Adrenal gland (tissue), 12 donors: ENCODE results near the gene CKM. TPM values are rescaled to one million over a fixed set of nuclear protein-coding genes. Genes with fewer than 3 reads are reported as not detected.

Experiments used
- DNase-seq, 7 donors: peaks; one replicate each; pipeline ENCODE4 v3.0.0-alpha.2; 2019 to 2020
- H3K27ac ChIP-seq, 5 donors: fragments of 200-600 bp; sonication (generic) in 4 of 5; 1 replicate in 3 of 5; 2 replicates in 2 of 5; pipeline versions ENCODE4 v1.5.1 to v1.8.0; 2016 to 2020; ENCODE audit warnings: mild to moderate bottlenecking in 1 of 5
- H3K27me3 ChIP-seq: fragments of 200-600 bp; 2 replicates; pipeline ENCODE4 v1.8.0; 2021
- H3K36me3 ChIP-seq, 2 donors: fragments of 200-600 bp; replicated peaks in 1 of 2; 1 replicate in 1 of 2; 2 replicates in 1 of 2; pipeline versions ENCODE4 v1.5.1 to v1.8.0; 2018 to 2022
- H3K4me1 ChIP-seq, 2 donors: fragments of 200-600 bp; replicated peaks in 1 of 2; 1 replicate in 1 of 2; 2 replicates in 1 of 2; pipeline versions ENCODE4 v1.5.1 to v1.8.0; 2018 to 2021
- H3K4me3 ChIP-seq, 4 donors: fragments of 200-600 bp; sonication (generic) in 3 of 4; one replicate each; pipeline ENCODE4 v1.5.1; 2016 to 2018
- H3K9me3 ChIP-seq, 3 donors: fragments of 200-600 bp; sonication (generic) in 1 of 3; replicated peaks in 1 of 3; 1 replicate in 2 of 3; 2 replicates in 1 of 3; pipeline versions ENCODE4 v1.5.1 to v1.8.0; 2016 to 2021
- POLR2A ChIP-seq, 2 donors: fragments of 450-650 bp; IDR thresholded peaks; one replicate each; pipeline ENCODE4 v1.6.1; 2017; ENCODE audit warnings: antibody characterized with exemption in 2 of 2, mild to moderate bottlenecking in 2 of 2, moderate library complexity in 1 of 2
- WGBS, 4 donors: extraction: QIAGEN DNeasy Blood & Tissue Kit in 2 of 4; methylation state at CpG; one replicate each; pipeline versions ENCODE4 v1.1.5 to v1.1.7; 2013 to 2017; 5-methylcytosine and 5-hydroxymethylcytosine counted together
- intact Hi-C, 2 donors: fragments of 100-400 bp; cut with DNase I; formaldehyde crosslinking; loops; one replicate each; pipeline versions ENCODE4 v1.14.1 to v1.15.0; 2022 to 2023
- polyA plus RNA-seq, 3 donors: library from polyadenylated mRNA; stranded (reverse); fragments of 200-250 nt in 2 of 3; fragments of 350-450 nt in 1 of 3; fragmentation: Illumina TruSeq in 1 of 3; extraction: RNeasy Lipid Tissue Mini Kit (QIAGEN cat#74804) in 1 of 3; gene quantifications; one replicate each; pipeline ENCODE4 v1.2.3, GENCODE V29; 2013 to 2014
- total RNA-seq, 9 donors: library from RNA; depleted of rRNA in 4 of 9; stranded (reverse); fragments of >200 nt in 4 of 9; fragments of 120-200 nt in 1 of 9; fragmentation: NEBNext Ultra II Directional in 1 of 9; extraction: Animal tissue kit (Norgen Biotek cat#: 25700) in 1 of 9; gene quantifications; one replicate each; pipeline versions ENCODE4 v1.1.0 to v1.2.4, GENCODE V29; 2013 to 2023
- TF ChIP-seq, protein P1 (sequence below), 6 experiments: fragments of 450-650 bp in 4 of 6; fragments of 200-600 bp in 2 of 6; sonication (generic) in 1 of 6; IDR thresholded peaks; 1 replicate in 5 of 6; 2 replicates in 1 of 6; pipeline versions ENCODE4 v1.5.1 to v1.8.0; 2016 to 2021; ENCODE audit warnings: antibody characterized with exemption in 6 of 6, mild to moderate bottlenecking in 2 of 6, moderate library complexity in 1 of 6
- donor health status: healthy with polysubstance abuse.
- donor health status: Bipolar disorder and iron deficiency.
- donor health status: DM: yes; HTN: yes; CAD: no.
- donor health status: DM: no; HTN: no; CAD: no.
- donor health status: DM: no; HTN: no; CAD: no.
- donor health status: DM: yes; HTN: yes; CAD: no.

Gene CKM
- total and polyA plus RNA-seq, 12 donors: 0.33 to 51.3 (median 1.4) TPM; not detected in 6

DNA sequence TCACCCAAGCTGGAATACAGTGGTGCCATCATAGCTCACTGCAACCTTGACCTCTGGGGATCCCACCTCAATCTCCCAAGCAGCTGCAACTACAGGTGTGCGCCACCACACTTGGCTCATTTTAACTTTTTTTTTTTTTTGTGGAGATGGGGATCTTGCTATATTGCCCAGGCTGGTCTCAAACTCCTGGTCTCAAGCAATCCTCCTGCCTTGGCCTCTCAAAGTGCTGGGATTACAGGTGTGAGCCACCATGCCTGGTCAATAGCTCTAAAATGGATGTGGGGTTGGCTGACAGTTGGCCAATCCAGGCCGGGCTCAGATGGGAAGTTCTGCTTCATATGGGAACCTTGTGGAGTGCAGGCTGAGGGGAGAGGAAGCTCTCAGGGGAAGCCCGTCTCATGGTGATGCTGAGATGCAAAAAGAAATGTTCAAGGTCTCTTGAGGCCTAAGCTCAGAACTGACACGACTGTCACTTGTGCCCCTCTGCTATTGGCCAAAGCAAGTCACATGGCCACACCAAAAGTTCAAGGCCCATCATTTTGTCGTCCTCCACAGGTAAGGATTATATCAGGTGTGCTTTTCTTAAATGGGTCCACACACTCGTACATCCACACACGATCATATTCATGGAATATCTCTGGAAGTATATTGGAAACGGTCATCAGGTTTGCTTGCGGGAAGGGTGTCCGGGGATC lies 11.1 kb upstream of the CKM start:
- no peak for TF ChIP-seq POLR2A (IDR thresholded peaks at IDR 0.05)
- TF ChIP-seq, protein P1, sequence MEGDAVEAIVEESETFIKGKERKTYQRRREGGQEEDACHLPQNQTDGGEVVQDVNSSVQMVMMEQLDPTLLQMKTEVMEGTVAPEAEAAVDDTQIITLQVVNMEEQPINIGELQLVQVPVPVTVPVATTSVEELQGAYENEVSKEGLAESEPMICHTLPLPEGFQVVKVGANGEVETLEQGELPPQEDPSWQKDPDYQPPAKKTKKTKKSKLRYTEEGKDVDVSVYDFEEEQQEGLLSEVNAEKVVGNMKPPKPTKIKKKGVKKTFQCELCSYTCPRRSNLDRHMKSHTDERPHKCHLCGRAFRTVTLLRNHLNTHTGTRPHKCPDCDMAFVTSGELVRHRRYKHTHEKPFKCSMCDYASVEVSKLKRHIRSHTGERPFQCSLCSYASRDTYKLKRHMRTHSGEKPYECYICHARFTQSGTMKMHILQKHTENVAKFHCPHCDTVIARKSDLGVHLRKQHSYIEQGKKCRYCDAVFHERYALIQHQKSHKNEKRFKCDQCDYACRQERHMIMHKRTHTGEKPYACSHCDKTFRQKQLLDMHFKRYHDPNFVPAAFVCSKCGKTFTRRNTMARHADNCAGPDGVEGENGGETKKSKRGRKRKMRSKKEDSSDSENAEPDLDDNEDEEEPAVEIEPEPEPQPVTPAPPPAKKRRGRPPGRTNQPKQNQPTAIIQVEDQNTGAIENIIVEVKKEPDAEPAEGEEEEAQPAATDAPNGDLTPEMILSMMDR (IDR thresholded peaks at IDR 0.05): no peak
- H3K9me3 ChIP-seq: no peaks in the 10 kb centered on the region
- intact Hi-C loops: loop anchor here in 1 of 2 donors (10.0 kb wide), 2 partner anchors 79 to 129 kb away; partner anchors contain the start of gene MARK4
- H3K4me3 ChIP-seq: no peak overlapping the region
- 62 to 75% (median 67%) methylated on average over 10 of the region's 10 CpGs for WGBS, 4 donors
- H3K4me1 ChIP-seq: peaks cover 0 to 4% of the 10 kb centered on the region in 2 donors
- no peak for DNase-seq
- H3K27me3 ChIP-seq: no peaks in the 10 kb centered on the region
- no peaks in the 10 kb centered on the region for H3K36me3 ChIP-seq
- H3K27ac ChIP-seq: no peak overlapping the region

DNA sequence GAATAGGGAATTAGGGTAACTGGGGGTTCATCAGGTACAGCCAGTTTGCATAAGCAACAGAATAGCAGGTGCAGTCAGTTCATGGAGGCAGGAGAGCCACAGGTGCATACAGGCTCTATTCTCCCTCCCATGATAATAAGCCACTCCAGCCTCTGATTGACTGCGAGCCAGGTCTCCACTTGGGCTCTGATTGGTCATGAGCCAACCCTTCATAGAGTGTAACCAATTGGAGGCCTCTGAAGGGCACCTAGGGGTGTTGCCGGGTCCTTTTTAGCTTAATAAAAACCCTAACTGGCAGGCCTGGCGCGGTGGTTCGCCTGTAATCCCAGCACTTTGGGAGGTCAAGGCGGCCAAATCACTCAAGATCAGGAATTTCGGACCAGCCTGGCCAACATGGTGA lies 8.7 kb upstream of the CKM start:
- Histone ChIP-seq H3K4me3 (no peak overlapping the region), H3K27ac (no peak overlapping the region), H3K27me3 (no peaks in the 10 kb centered on the region), H3K36me3 (no peaks in the 10 kb centered on the region), H3K4me1 (no peaks in the 10 kb centered on the region), H3K9me3 (no peaks in the 10 kb centered on the region)
- no peak for TF ChIP-seq POLR2A (IDR thresholded peaks at IDR 0.05)
- TF ChIP-seq, protein P1 (IDR thresholded peaks at IDR 0.05): no peak
- intact Hi-C loops: loop anchor here in 1 of 2 donors (10.0 kb wide), 2 partner anchors 77 to 127 kb away; partner anchors contain the start of gene MARK4
- 87 to 89% (median 87%) methylated on average over 7 of the region's 7 CpGs; no CpG with 5 or more reads in 1 of the 4 donors for WGBS, 4 donors
- no peak for DNase-seq

DNA sequence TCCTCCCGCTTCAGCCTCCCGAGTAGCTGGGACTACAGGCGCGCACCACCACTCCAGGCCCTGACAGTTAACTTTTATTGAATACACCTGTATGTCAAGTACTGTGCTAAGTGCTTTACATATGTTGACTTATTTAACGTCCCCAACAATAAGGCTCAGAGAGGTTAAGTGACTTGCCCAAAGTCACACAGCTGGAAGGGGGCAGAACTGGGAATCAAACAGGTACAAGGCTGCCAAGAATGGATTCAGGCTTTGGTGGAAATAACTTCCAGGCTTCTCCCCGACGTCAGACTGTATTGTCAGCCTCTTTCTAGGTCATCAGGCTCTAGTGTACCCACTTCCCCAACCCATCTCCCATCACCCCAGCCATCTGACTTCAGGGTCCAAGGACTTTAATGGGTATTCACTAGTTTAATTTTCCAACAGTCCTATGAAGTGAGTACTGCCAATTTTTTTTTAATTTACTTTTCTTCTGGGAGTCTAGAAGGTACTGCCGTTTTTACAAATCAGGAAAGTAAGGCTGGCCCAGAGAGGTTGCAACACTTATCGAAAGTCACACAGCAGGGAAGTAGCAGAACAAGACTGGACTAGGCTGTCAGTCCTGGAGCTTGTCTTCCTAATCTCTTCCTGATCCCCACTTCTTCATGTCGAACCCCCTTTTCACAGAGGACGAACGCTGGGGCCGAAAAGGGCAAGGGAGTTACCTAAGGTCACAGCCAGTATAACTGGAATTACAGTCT lies 4.9 kb upstream of the CKM start:
- H3K27ac ChIP-seq: no peak overlapping the region

More for the DNA sequence above, 4.9 kb upstream of the CKM start:
- H3K36me3 ChIP-seq: no peaks in the 10 kb centered on the region
- intact Hi-C loops: no loop called here
- H3K4me1 ChIP-seq: no peaks in the 10 kb centered on the region
- WGBS, 4 donors: 65 to 73% (median 69%) methylated on average over 13 of the region's 13 CpGs
- H3K4me3 ChIP-seq: no peak overlapping the region
- H3K9me3 ChIP-seq: no peaks in the 10 kb centered on the region
- TF ChIP-seq, protein P1 (IDR thresholded peaks at IDR 0.05): no peak
- TF ChIP-seq POLR2A (IDR thresholded peaks at IDR 0.05): no peak
- DNase-seq: no peak
- H3K27me3 ChIP-seq: peaks cover 9% of the 10 kb centered on the region
